Smooth muscle cell (in vitro differentiated cells): Measurements from ENCODE around the gene ATP5ME. TPM values are rescaled to one million over a fixed set of nuclear protein-coding genes. Genes with fewer than 3 reads are reported as not detected.

Source experiments
- DNase-seq: peaks from one replicate; lab custom pipeline; 2025; ENCODE audit not compliant: unreplicated experiment; lab: John Stamatoyannopoulos, UW
- H2AFZ ChIP-seq: fragments of 200-600 bp; sonication (generic); 2 replicates; pipeline ENCODE4 v1.6.0; 2016; ENCODE audit warnings: antibody characterized with exemption, low read depth, mild to moderate bottlenecking
- H3F3A ChIP-seq: fragments of 200-600 bp; sonication (generic); 2 replicates; pipeline ENCODE4 v1.6.0; 2017; ENCODE audit warnings: antibody characterized with exemption, low read depth
- H3K27ac ChIP-seq: fragments of 200-600 bp; sonication (generic); 2 replicates; pipeline ENCODE4 v1.5.1; 2016; ENCODE audit warnings: low read depth, mild to moderate bottlenecking
- H3K27me3 ChIP-seq: fragments of 200-600 bp; sonication (generic); 2 replicates; pipeline ENCODE4 v1.6.1; 2016; ENCODE audit warnings: low read depth, mild to moderate bottlenecking
- H3K36me3 ChIP-seq: fragments of 200-600 bp; sonication (generic); 2 replicates; pipeline ENCODE4 v1.5.1; 2016; ENCODE audit warnings: low read depth
- H3K4me1 ChIP-seq: fragments of 200-600 bp; sonication (generic); 2 replicates; pipeline ENCODE4 v1.5.1; 2016; ENCODE audit warnings: low read depth
- H3K4me2 ChIP-seq: fragments of 200-600 bp; sonication (generic); 2 replicates; pipeline ENCODE4 v1.6.0; 2016; ENCODE audit warnings: mild to moderate bottlenecking
- H3K4me3 ChIP-seq: fragments of 200-600 bp; sonication (generic); 2 replicates; pipeline ENCODE4 v1.5.1; 2016; ENCODE audit warnings: mild to moderate bottlenecking
- H3K79me2 ChIP-seq: fragments of 200-600 bp; sonication (generic); 2 replicates; pipeline ENCODE4 v1.6.0; 2016; ENCODE audit warnings: low read depth, mild to moderate bottlenecking
- H3K9ac ChIP-seq: fragments of 200-600 bp; sonication (generic); 2 replicates; pipeline ENCODE4 v1.6.0; 2016; ENCODE audit warnings: low read depth
- H3K9me3 ChIP-seq: fragments of 200-600 bp; sonication (generic); replicated peaks from 2 replicates; pipeline ENCODE4 v1.5.1; 2016; ENCODE audit warnings: low read depth
- H4K20me1 ChIP-seq: fragments of 200-600 bp; sonication (generic); 2 replicates; pipeline ENCODE4 v1.6.0; 2016; ENCODE audit warnings: low read depth
- CTCF ChIP-seq: fragments of 200-600 bp; sonication (generic); IDR thresholded peaks from 2 replicates; pipeline ENCODE4 v1.5.1; 2017; ENCODE audit warnings: borderline replicate concordance, mild to moderate bottlenecking, antibody characterized with exemption; ENCODE audit not compliant: insufficient read depth, poor library complexity, severe bottlenecking
- WGBS: methylation state at CpG from one replicate; pipeline ENCODE4 v1.1.7; 2016; ENCODE audit warnings: low lambda C conversion rate; 5-methylcytosine and 5-hydroxymethylcytosine counted together
- polyA plus RNA-seq: library from polyadenylated mRNA; unstranded; fragments of >200 nt; fragmentation: Nextera tagmentation; extraction: Ambion mirVana; gene quantifications from 2 replicates; pipeline ENCODE4 v1.2.1, GENCODE V29; 2016
- total RNA-seq: library from RNA; depleted of rRNA; stranded (reverse); fragments of >200 nt; gene quantifications from 2 replicates; pipeline ENCODE4 v1.2.3, GENCODE V29; 2014

The ATP5ME gene
- total and polyA plus RNA-seq, 2 experiments from 2014 or later: 95.4 to 699 TPM

DNA sequence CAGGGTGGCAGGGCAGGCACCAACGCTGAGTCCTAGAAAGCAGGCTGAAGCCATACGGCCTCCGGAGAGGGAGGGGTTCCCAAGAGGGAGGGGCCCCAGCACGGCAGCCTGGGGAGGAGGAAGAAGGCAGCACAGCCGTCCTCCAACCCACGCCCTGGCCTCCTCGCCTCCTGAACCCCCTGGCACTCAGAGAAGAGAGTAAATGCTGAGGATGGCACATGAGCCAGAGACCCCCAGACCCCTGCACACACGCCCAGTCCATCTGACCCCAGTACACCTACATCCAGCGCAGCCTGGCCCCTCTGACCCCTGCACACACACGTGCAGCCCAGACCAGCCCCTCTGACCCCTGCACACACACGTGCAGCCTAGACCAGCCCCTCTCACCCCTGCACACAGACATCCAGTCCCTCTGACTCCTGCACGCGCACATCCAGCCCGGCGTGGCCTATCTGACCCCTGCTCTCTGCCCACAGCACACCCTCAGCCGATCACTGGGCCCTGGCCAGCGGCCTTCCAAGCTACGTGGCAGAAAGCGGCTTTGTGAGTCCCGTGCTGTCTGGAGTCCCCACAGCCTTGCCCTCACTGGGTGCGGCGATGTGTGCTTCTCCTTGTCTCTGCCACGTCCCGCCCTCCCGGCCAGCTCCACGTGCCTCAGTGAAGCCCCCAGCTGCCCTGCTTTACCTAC, 18.5 kb downstream of the ATP5ME start:
- Histone ChIP-seq H3K4me3 (no peak overlapping the region), H3K27ac (no peak overlapping the region), H3K36me3 (no peaks in the 10 kb centered on the region), H4K20me1 (no peaks in the 10 kb centered on the region), H3K27me3 (no peaks in the 10 kb centered on the region), H3K9ac (no peak overlapping the region), H3K9me3 (no peaks in the 10 kb centered on the region), H2AFZ (no peak overlapping the region), H3K79me2 (no peaks in the 10 kb centered on the region), H3K4me1 (no peaks in the 10 kb centered on the region), H3K4me2 (no peak overlapping the region), H3F3A (no peaks in the 10 kb centered on the region)
- no peak for DNase-seq
- 88% methylated on average over 25 of the region's 26 CpGs for WGBS
- TF ChIP-seq CTCF: no peak

- Histone ChIP-seq H3K4me1 (no peaks in the 10 kb centered on the region), H3K9me3 (no peaks in the 10 kb centered on the region), H3K27me3 (no peaks in the 10 kb centered on the region), H3K36me3 (no peaks in the 10 kb centered on the region), H3K4me2 (no peak overlapping the region), H3K4me3 (no peak overlapping the region), H3F3A (no peaks in the 10 kb centered on the region), H3K27ac (no peak overlapping the region), H2AFZ (no peak overlapping the region), H4K20me1 (no peaks in the 10 kb centered on the region), H3K9ac (no peak overlapping the region), H3K79me2 (no peaks in the 10 kb centered on the region)
- TF ChIP-seq CTCF: no peak
- no peak for DNase-seq
- 80% methylated on average over 17 of the region's 17 CpGs for WGBS
Observed at GRCh38 chr4:654871-655463, 19.1 kb downstream of the ATP5ME start.

DNA sequence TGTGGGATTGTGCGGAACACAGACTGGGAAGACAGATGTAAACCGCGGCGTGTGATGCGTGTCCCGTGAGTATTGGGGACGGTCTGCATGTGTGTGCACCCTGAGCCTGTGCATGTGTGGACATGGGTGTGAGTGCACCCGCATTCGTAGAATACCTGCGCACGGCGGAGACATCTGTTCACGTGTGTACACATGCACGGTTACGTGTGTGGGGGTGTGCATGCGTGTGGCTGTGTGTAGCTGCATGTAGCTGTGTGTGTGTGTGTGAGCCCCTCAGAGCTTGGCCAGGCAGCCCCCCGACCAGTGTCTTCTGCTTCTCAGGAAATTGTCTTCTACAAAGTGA, 19.6 kb downstream of the ATP5ME start:
- Histone ChIP-seq H3K9me3 (no peaks in the 10 kb centered on the region), H3K4me1 (no peaks in the 10 kb centered on the region), H2AFZ (no peak overlapping the region), H3K36me3 (no peaks in the 10 kb centered on the region), H3K27ac (no peak overlapping the region), H3K27me3 (no peaks in the 10 kb centered on the region), H3K4me2 (no peak overlapping the region), H3K9ac (no peak overlapping the region), H3K4me3 (no peak overlapping the region), H3K79me2 (no peaks in the 10 kb centered on the region), H3F3A (no peaks in the 10 kb centered on the region), H4K20me1 (no peaks in the 10 kb centered on the region)
- TF ChIP-seq CTCF: no peak
- DNase-seq: no peak
- WGBS: 95% methylated on average over 17 of the region's 17 CpGs
